ENCODE data around the gene C1QTNF12. TPM values are rescaled to one million over a fixed set of nuclear protein-coding genes. Genes with fewer than 3 reads are reported as not detected.
A peak's percentile ranks its signal among the peaks of the same experiment; 100 is the strongest.

Gene C1QTNF12
- total and polyA plus RNA-seq, 7 donors: 0.13 to 1.4 (median 0.86) TPM

DNA sequence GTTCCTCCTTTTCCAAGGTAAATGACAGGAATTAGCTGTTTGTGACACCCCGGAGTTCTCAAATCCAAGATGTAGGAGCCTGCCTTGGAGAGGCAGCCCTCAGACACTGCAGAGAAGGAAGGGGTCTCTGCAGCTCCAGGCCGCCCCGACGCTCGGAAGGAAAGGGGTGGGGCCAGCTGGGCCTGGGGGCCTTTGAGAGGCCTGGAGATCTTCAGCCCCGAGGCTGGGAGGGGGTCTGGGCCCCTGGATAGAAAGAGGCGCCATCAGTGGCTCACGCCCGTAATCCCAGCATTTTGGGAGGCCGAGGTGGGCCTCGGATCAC is 39.0 kb downstream of the C1QTNF12 start:
- DNase-seq (peak; percentile 9 to 44), ATAC-seq (no peak)
- Histone ChIP-seq H3K4me3 (no peak overlapping the region), H3K4me1 (peaks cover 14% of the 10 kb centered on the region), H3K9me3 (no peaks in the 10 kb centered on the region), H3K27ac (no peak overlapping the region), H3K27me3 (ENCODE audit: insufficient read depth in 3 of 3, low read length in 2 of 3) (peaks cover 0 to 37% (median 13%) of the 10 kb centered on the region in 3 donors), H3K36me3 (ENCODE audit: insufficient read depth in 1 of 2, low read depth in 1 of 2) (no peaks in the 10 kb centered on the region)
- intact Hi-C loops (cut with DNase I): no loop called here
- TF ChIP-seq CTCF (IDR thresholded peaks at IDR 0.05): no peak
- WGBS, 3 donors: 56 to 83% (median 61%) methylated on average over 6 to 11 of the region's 11 CpGs

GRCh38 chr1:1206966-1207531 is 39.5 kb downstream of the C1QTNF12 start:
- 57 to 70% (median 61%) methylated on average over 19 of the region's 19 CpGs for WGBS, 3 donors
- no peak overlapping the region for H3K4me3 ChIP-seq
- H3K27ac ChIP-seq: no peak overlapping the region
- H3K4me1 ChIP-seq: peaks cover 14% of the 10 kb centered on the region
- H3K36me3 ChIP-seq (ENCODE audit: insufficient read depth in 1 of 2, low read depth in 1 of 2): no peaks in the 10 kb centered on the region
- no peaks in the 10 kb centered on the region for H3K9me3 ChIP-seq
- ATAC-seq (no peak), DNase-seq (peak; percentile 13 to 50)
- no peak for TF ChIP-seq CTCF (IDR thresholded peaks at IDR 0.05)
- intact Hi-C loops (cut with DNase I): no loop called here
- H3K27me3 ChIP-seq (ENCODE audit: insufficient read depth in 3 of 3, low read length in 2 of 3): peaks cover 0 to 37% (median 13%) of the 10 kb centered on the region in 3 donors

- Histone ChIP-seq H3K4me1 (peaks cover 14% of the 10 kb centered on the region), H3K27me3 (ENCODE audit: insufficient read depth in 3 of 3, low read length in 2 of 3) (peaks cover 0 to 39% (median 13%) of the 10 kb centered on the region in 3 donors), H3K27ac (no peak within 1 kb of the TSS), H3K4me3 (peak within 1 kb of the TSS; percentile 52), H3K9me3 (no peaks in the 10 kb centered on the region), H3K36me3 (ENCODE audit: insufficient read depth in 1 of 2, low read depth in 1 of 2) (no peaks in the 10 kb centered on the region)
- 7 to 11% (median 7%) methylated on average over 43 to 49 of the region's 49 CpGs for WGBS, 3 donors
- intact Hi-C loops (cut with DNase I): no loop called here
- TF ChIP-seq CTCF (IDR thresholded peaks at IDR 0.05): no peak
- peak; percentile 13 to 52 for DNase-seq
- ATAC-seq: peak in 2 of 4 donors; percentile 33 to 35
These were observed 40.1 kb downstream of the C1QTNF12 start, which contains the start of gene TNFRSF18 for GRCh38 chr1:1206376-1206965. Gene TNFRSF18 (minus strand): TSS chr1:1206592. CDS start chr1:1206571, 21 bp downstream.

GRCh38 chr1:1205769-1206375 is 40.6 kb downstream of the C1QTNF12 start:
- DNase-seq: peak; percentile 13 to 45

More at GRCh38 chr1:1205769-1206375, 40.6 kb downstream of the C1QTNF12 start:
- H3K9me3 ChIP-seq: no peaks in the 10 kb centered on the region
- ATAC-seq: no peak
- 24 to 29% (median 26%) methylated on average over 23 to 31 of the region's 31 CpGs for WGBS, 3 donors
- H3K36me3 ChIP-seq (ENCODE audit: insufficient read depth in 1 of 2, low read depth in 1 of 2): no peaks in the 10 kb centered on the region
- peaks cover 14% of the 10 kb centered on the region for H3K4me1 ChIP-seq
- H3K27ac ChIP-seq: no peak overlapping the region
- no peak for TF ChIP-seq CTCF (IDR thresholded peaks at IDR 0.05)
- intact Hi-C loops (cut with DNase I): no loop called here
- H3K27me3 ChIP-seq (ENCODE audit: insufficient read depth in 3 of 3, low read length in 2 of 3): peaks cover 0 to 45% (median 13%) of the 10 kb centered on the region in 3 donors
- peak overlapping the region; percentile 52 for H3K4me3 ChIP-seq
